HCT116 (cell line): ENCODE results near the gene UGT1A3. TPM values are rescaled to one million over a fixed set of nuclear protein-coding genes. Genes with fewer than 3 reads are reported as not detected.

Source experiments
- ATAC-seq: fragments of 200-7000 bp; cut with Tn5 transposase; 2 replicates; pipeline ENCODE4 v1.9.1; 2020; ENCODE audit warnings: mild to moderate bottlenecking, moderate library complexity
- BruUV-seq: library from RNA; stranded (reverse); fragments of 400-500 nt; replicated peaks from 2 replicates; lab custom pipeline; 2021; lab: Mats Ljungman, UMichigan
- CTCF ChIA-PET: fragments of 300-600 bp; sonication (Branson Sonifier 250); formaldehyde crosslinking; loops from one replicate; lab custom pipeline; 2021; ENCODE audit warnings: antibody characterized with exemption; lab: Charles Lee
- POLR2A ChIA-PET: fragments of 300-600, 350-600 bp; sonication (Branson Sonifier 250); formaldehyde crosslinking; loops from one replicate; lab custom pipeline; 2021; ENCODE audit warnings: antibody characterized with exemption; lab: Charles Lee
- RAD21 ChIA-PET, 2 experiments: fragments of 300-600 bp; sonication (Branson Sonifier 250); formaldehyde crosslinking; loops; one replicate each; lab custom pipeline; 2023; ENCODE audit warnings: low total read pairs in 2 of 2; ENCODE audit not compliant: uncharacterized antibody in 2 of 2, unreplicated experiment in 2 of 2, low non-redundant PET in 1 of 2; lab: Charles Lee
- DNase-seq: peaks from one replicate; pipeline ENCODE4 v3.0.0-alpha.2; 2010; ENCODE audit warnings: low read depth, low spot score
- H2AFZ ChIP-seq: fragments of 200-600 bp; shearing (Covaris generic), sonication (generic); 2 replicates; pipeline ENCODE4 v1.6.1; 2017; ENCODE audit warnings: low read depth, mixed run types, mixed read lengths, antibody characterized with exemption, low read length; ENCODE audit not compliant: poor library complexity, severe bottlenecking
- H3K27ac ChIP-seq: 2 replicates; pipeline ENCODE4 v1.5.1; 2012; ENCODE audit warnings: low read depth, low read length
- H3K27me3 ChIP-seq: fragments of 200-600 bp; sonication (generic); 2 replicates; pipeline ENCODE4 v1.6.1; 2016; ENCODE audit warnings: mixed run types, low read length, mixed read lengths; ENCODE audit not compliant: insufficient read depth
- H3K36me3 ChIP-seq, 2 experiments: fragments of 200-500 bp in 1 of 2; fragments of 200-600 bp in 1 of 2; sonication (Bioruptor generic) in 1 of 2; sonication (generic) in 1 of 2; 2 replicates each; pipeline versions ENCODE4 v1.5.1 to v1.6.1; 2014 to 2016; ENCODE audit warnings: low read length in 2 of 2, inconsistent platforms in 1 of 2, mixed read lengths in 1 of 2, mixed run types in 1 of 2; ENCODE audit not compliant: insufficient read depth in 2 of 2, control insufficient read depth in 1 of 2
- H3K4me1 ChIP-seq, 2 experiments: fragments of 200-600 bp in 1 of 2; sonication (generic) in 1 of 2; 2 replicates each; pipeline versions ENCODE4 v1.5.1 to v1.6.1; 2012 to 2017; ENCODE audit warnings: low read length in 2 of 2, inconsistent platforms in 1 of 2, mild to moderate bottlenecking in 1 of 2, mixed read lengths in 1 of 2, mixed run types in 1 of 2, moderate library complexity in 1 of 2; ENCODE audit not compliant: insufficient read depth in 2 of 2, control insufficient read depth in 1 of 2
- H3K4me2 ChIP-seq: fragments of 200-600 bp; sonication (generic); 2 replicates; pipeline ENCODE4 v1.6.1; 2017; ENCODE audit warnings: mixed run types, low read length, mixed read lengths
- H3K4me3 ChIP-seq, 2 experiments: fragments of 200-600 bp in 1 of 2; sonication (generic) in 1 of 2; replicated peaks in 1 of 2; 2 replicates each; pipeline ENCODE4 v1.5.1; 2011 to 2016; ENCODE audit warnings: low read length in 2 of 2, control low read depth in 1 of 2, low read depth in 1 of 2, mild to moderate bottlenecking in 1 of 2, mixed read lengths in 1 of 2, mixed run types in 1 of 2
- H3K79me2 ChIP-seq: fragments of 200-600 bp; sonication (generic); 2 replicates; pipeline ENCODE4 v1.6.1; 2017; ENCODE audit warnings: mild to moderate bottlenecking, mixed run types, low read length, moderate library complexity, mixed read lengths; ENCODE audit not compliant: insufficient read depth
- H3K9ac ChIP-seq: fragments of 200-600 bp; sonication (generic); 2 replicates; pipeline ENCODE4 v1.6.1; 2016; ENCODE audit warnings: low read length, mixed read lengths
- H3K9me2 ChIP-seq: fragments of 200-600 bp; sonication (generic), shearing (Covaris generic); 2 replicates; pipeline ENCODE4 v1.6.1; 2017; ENCODE audit warnings: mixed run types, mild to moderate bottlenecking, moderate library complexity; ENCODE audit not compliant: insufficient read depth
- H3K9me3 ChIP-seq, 2 experiments: fragments of 200-500 bp in 1 of 2; fragments of 200-600 bp in 1 of 2; sonication (Bioruptor generic) in 1 of 2; sonication (generic) in 1 of 2; 2 replicates each; pipeline ENCODE4 v1.6.1; 2014 to 2017; ENCODE audit warnings: low read length in 2 of 2, mixed read lengths in 2 of 2, inconsistent platforms in 1 of 2, low read depth in 1 of 2, mild to moderate bottlenecking in 1 of 2, mixed run types in 1 of 2, moderate library complexity in 1 of 2; ENCODE audit not compliant: control insufficient read depth in 1 of 2, insufficient read depth in 1 of 2
- H4K20me1 ChIP-seq: fragments of 200-600 bp; sonication (generic), shearing (Covaris generic); 2 replicates; pipeline ENCODE4 v1.6.1; 2017; ENCODE audit warnings: mixed run types, mild to moderate bottlenecking, moderate library complexity; ENCODE audit not compliant: insufficient read depth
- CBX3 ChIP-seq: IDR thresholded peaks from 2 replicates; pipeline ENCODE4 v1.6.1; 2012; ENCODE audit warnings: low read depth
- EGR1 ChIP-seq: IDR thresholded peaks from 2 replicates; pipeline ENCODE4 v1.6.1; 2012; ENCODE audit warnings: low read depth
- EZH2phosphoT487 ChIP-seq: fragments of 200-600 bp; IDR thresholded peaks from 2 replicates; pipeline ENCODE4 v1.6.1; 2018; ENCODE audit warnings: antibody characterized with exemption, borderline replicate concordance
- FOSL1 ChIP-seq: IDR thresholded peaks from 2 replicates; pipeline ENCODE4 v1.6.1; 2012; ENCODE audit warnings: low read depth
- POLR2A ChIP-seq: IDR thresholded peaks from 2 replicates; pipeline ENCODE4 v1.7.0; 2011; ENCODE audit warnings: borderline replicate concordance; ENCODE audit not compliant: insufficient read depth, insufficient read length; ENCODE audit errors: extremely low read depth
- SRF ChIP-seq: IDR thresholded peaks from 2 replicates; pipeline ENCODE4 v1.6.1; 2012; ENCODE audit warnings: low read depth
- ZFX ChIP-seq: fragments of 450-650 bp; IDR thresholded peaks from 2 replicates; pipeline ENCODE4 v1.6.1; 2017
- ZNF274 ChIP-seq: fragments of 200-500 bp; sonication (Bioruptor generic); IDR thresholded peaks from 2 replicates; pipeline ENCODE4 v1.6.1; 2014; ENCODE audit warnings: mild to moderate bottlenecking, low read depth, low read length, inconsistent platforms
- intact Hi-C: fragments of 100-400 bp; cut with micrococcal nuclease; formaldehyde crosslinking; loops from 2 replicates; pipeline ENCODE4 v1.10.0; 2022
- total RNA-seq: library from RNA; stranded (reverse); gene quantifications from one replicate; pipeline ENCODE4 v1.2.1, GENCODE V29; 2021; ENCODE audit not compliant: unreplicated experiment
- TF ChIP-seq, protein P1 (sequence below): IDR thresholded peaks from 2 replicates; pipeline ENCODE4 v1.6.1; 2012

The UGT1A3 gene
- total RNA-seq, 1 experiment from 2014 or later = not detected

DNA sequence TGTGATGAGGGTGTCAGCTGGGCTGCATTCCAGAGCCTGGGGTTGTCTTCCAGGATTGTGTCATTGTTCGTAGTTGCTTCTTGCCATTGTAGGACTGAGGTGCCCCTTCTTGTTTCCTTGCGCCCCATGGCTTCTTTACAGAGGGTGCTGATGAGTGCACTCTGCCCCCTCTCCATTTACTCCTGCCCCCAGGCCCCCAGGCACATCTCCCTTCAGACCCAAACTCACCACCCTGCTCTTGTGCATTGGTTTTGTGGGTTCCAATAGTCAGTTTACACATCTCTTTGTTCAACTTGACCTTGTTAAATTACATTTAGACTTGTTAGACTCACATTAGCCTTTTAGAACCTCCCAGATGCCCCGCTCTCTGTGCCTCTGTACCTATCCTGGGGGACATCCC is 92.4 kb downstream of the UGT1A3 start:
- H4K20me1 ChIP-seq = no peaks in the 10 kb centered on the region
- no peak overlapping the region for H3K27ac ChIP-seq
- H3K4me2 ChIP-seq = no peak overlapping the region
- RAD21 ChIA-PET = no interaction called here
- H3K9ac ChIP-seq = no peak overlapping the region
- POLR2A ChIA-PET = no interaction called here
- ATAC-seq = no peak
- no peak for DNase-seq
- no peaks in the 10 kb centered on the region for H3K36me3 ChIP-seq
- H2AFZ ChIP-seq = no peak overlapping the region
- H3K27me3 ChIP-seq = no peaks in the 10 kb centered on the region
- BruUV-seq = no TSS peak
- no peak for TF ChIP-seq EZH2phosphoT487
- no peak for TF ChIP-seq ZFX
- TF ChIP-seq EGR1 = no peak
- no peak for TF ChIP-seq ZNF274
- TF ChIP-seq SRF = no peak
- no peak for TF ChIP-seq POLR2A
- TF ChIP-seq CBX3 = no peak
- TF ChIP-seq, protein P1, sequence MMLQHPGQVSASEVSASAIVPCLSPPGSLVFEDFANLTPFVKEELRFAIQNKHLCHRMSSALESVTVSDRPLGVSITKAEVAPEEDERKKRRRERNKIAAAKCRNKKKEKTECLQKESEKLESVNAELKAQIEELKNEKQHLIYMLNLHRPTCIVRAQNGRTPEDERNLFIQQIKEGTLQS = no peak
- TF ChIP-seq FOSL1 = no peak
- CTCF ChIA-PET = no interaction called here
- H3K4me1 ChIP-seq = no peaks in the 10 kb centered on the region
- H3K4me3 ChIP-seq = no peak overlapping the region
- H3K9me3 ChIP-seq = no peaks in the 10 kb centered on the region
- H3K79me2 ChIP-seq = no peaks in the 10 kb centered on the region
- intact Hi-C loops = no loop called here
- no peaks in the 10 kb centered on the region for H3K9me2 ChIP-seq

DNA sequence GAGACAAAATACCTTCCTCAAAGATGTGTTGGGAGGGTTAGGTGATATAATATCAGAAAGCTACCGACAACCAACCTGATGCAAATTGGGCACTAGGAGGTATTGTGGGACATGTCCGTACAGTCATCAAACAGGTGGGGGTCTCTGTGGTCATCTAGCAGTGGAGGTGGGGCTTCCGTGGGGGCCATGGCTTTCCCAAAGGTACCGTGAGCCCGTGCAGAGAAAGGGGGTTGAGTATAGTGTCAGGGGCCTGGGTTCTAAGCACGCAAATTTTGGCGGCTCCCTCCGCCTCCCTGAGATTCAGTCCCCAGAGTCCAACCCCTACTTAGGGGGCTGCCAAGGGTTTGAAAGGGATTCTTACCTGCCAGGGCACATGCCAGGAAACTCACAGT is 92.9 kb downstream of the UGT1A3 start:
- no peaks in the 10 kb centered on the region for H3K4me1 ChIP-seq
- no peak for TF ChIP-seq ZFX
- no peak overlapping the region for H3K4me2 ChIP-seq
- H3K36me3 ChIP-seq = no peaks in the 10 kb centered on the region
- no peak overlapping the region for H2AFZ ChIP-seq
- H4K20me1 ChIP-seq = no peaks in the 10 kb centered on the region
- intact Hi-C loops = no loop called here
- H3K9me3 ChIP-seq = no peaks in the 10 kb centered on the region
- no peak overlapping the region for H3K4me3 ChIP-seq
- ChIA-PET CTCF (no interaction called here), RAD21 (no interaction called here), POLR2A (no interaction called here)
- H3K27ac ChIP-seq = no peak overlapping the region
- H3K79me2 ChIP-seq = no peaks in the 10 kb centered on the region
- no peak overlapping the region for H3K9ac ChIP-seq
- no peaks in the 10 kb centered on the region for H3K9me2 ChIP-seq
- BruUV-seq = no TSS peak
- DNase-seq = no peak
- H3K27me3 ChIP-seq = no peaks in the 10 kb centered on the region
- no peak for ATAC-seq
